SH-SY5Y (cell line): ENCODE results near the gene FNDC8.

Source experiments
- GATA2 ChIP-seq: IDR thresholded peaks from 2 replicates; pipeline ENCODE4 v1.6.1; 2011; ENCODE audit warnings: mild to moderate bottlenecking, low read depth, low read length
- GATA3 ChIP-seq: IDR thresholded peaks from 2 replicates; pipeline ENCODE4 v1.6.1; 2011; ENCODE audit warnings: low read depth, mild to moderate bottlenecking, low read length, moderate library complexity

The FNDC8 gene

DNA sequence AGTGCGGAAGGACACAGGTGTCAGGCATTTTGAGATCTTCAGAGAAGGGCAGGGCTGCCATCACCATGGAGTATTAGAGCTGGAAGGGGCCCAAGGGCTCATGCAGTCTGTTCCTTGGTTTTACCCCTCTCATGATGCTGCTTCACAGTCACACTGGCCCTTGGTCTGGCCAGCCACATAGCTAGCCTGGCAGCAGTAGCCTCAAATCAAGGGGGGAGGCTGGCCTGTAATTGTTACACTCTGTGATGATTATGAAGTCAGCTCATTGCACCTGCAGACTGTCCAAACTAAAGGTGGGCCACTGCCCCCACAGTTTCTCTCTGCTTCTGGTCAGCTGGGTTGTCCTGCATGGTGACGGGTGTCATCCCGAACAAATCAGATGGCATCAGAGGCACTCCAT lies at the start of gene FNDC8:
Gene FNDC8 (plus strand): TSS at position 301 of the 400 bp plus-strand sequence. CDS start 79 bp downstream, at position 380.
- TF ChIP-seq GATA2 (no peak), GATA3 (no peak)

DNA sequence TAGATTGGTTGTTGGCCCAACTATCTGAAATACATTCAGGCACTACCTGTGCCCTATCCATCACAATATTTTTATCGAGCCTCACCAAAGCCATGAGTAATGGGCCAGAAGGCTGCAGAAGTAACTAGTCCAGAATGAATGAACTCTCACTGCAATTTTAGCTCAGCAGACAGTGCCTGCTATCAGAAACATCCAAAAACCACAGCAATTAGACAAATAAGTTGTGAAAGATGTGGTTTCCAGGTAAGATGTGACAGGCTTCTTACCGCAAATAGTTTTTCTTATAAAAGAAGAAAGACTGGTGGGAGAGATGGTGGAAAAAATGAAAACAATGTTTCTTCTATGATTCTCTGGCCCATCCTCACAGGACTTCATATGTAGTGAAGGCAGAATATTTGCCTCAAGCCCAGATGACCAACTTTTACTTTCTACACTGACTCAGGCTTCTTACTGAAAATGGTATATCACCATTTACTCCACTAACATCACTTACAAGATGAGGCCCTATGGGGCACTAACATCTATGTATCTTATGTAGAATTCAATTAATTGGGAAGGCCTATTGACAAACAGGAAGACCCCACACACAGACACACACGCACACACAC lies 48.1 kb upstream of the FNDC8 start:
- TF ChIP-seq GATA3 (no peak), GATA2 (no peak)

DNA sequence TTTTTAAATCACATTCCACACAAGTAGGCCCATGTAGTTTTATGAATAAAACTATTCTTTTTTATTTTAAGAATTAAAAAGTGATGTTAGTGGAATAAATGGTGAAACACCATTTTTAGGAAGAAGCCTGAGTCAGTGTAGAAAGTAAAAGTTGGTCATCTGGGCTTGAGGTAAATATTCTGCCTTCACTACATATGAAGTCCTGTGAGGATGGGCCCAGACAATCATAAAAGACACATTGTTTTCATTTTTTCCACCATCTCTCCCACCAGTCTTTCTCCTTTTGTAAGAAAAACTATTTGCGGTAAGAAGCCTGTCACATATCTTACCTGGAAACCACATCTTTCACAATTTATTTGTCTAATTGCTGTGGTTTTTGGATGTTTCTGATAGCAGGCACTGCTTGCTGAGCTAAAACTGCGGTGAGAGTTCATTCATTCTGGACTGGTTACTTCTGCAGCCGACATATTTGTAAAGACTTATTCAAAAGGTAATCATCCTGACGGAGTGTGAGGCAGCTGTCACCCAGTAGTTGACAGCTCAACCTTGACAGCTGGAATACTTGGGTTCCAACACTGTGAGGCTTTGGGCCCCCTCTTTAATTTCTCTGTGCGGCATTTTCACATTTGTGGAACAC lies 47.3 kb upstream of the FNDC8 start:
- TF ChIP-seq GATA2 (no peak), GATA3 (no peak)

DNA sequence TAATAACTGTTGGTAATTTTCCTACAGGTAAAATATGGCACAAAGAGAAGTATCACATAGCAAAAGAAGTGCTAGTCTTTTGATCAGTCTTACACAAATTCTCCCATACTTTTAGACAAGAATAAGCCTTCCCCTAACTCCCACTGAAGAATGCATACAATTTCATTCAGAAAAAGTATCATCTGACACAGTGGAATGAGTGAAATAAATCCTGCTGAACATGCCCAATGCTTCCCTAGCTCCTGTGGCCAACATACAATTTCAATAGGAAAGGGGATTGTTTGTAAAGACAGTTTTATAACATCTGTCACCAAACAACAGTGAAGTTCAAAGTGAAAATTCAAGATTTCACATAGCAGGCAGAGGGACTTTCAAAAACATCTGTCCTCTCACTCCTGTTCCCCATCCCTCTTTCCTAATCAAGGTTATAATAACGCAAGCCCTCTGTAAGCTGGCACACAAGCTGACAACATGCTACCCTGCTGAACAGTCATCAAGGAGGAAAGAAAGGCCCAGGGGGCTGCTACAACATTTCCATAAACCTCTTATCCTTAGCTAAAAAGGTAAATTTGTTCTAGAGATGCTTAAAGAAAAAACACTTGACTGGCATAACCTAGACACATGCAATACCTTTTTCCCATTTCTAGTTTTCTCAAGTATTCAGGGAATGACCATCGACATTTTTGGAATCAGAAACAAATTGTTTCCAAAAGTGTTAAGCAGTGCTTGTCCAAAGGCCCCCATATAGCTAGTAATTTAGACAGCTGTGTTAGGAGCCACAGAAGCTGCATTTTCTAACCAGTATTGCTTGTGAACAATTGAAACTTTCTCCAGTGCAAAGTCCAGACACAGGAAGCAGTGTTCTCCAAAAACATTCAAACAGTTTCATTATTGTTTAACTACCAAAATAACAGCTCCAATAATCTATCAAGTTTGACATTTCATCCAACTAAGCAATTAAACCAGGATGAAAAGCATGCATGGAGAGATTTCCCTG lies 46.4 kb upstream of the FNDC8 start:
- TF ChIP-seq GATA2 (no peak), GATA3 (no peak)

DNA sequence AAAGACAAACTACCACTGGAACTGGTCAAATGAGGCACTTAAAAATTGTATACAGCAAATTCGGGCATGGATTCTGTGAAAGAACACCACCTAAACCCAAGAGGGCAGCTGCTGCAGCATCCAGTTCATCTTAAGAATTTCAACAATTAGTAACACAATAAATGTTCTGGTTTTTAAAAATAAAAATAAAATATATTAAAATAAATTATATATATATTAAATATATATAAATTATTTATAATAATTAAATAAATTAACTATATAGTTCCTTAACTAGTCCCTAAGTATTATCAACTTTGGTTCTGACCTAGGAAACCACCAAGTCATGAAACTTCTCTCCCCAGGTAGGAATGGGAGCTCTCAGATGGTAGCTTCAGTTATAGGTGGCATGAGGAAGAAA lies 44.5 kb upstream of the FNDC8 start:
- TF ChIP-seq GATA3 (no peak), GATA2 (no peak)

DNA sequence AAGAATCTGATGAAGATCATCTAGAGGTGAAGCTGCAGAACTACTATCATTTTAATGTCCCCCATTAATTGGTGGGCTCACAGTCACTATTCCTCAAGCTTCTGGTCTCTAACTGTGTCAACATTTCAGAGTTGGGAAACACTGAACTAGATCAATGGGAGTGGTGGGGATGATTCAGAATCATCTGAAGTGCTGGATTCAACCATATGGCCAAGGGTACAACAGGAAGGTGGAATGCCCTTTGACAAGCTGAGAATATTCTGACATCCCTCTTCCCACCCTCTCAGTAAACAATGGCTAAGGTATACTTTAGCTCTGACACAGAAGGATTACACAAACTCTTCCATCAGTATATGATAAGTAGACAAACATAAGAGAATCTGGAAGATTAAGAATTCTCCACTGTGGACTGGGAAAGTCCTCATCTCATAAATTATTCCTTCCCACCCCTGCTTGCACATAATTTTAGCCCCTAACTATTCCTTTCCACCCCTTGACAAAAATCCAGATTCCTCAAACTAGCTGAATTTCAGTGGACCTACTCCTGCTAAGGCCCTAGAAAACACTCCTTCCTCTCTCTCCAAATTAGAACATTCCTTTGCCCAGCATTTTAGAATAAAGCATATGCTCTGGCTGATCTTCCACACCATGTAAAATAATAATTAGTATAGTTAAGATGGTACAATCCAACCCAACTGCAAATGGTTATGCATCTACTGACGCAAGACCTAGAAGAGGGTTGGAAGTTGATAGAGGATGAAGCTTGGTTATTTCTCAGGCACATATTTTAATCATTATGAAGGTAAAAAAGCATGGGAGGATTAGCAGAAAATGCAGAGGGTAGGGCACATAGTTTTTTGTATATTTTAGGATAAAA lies 41.6 kb upstream of the FNDC8 start:
- TF ChIP-seq GATA2 (no peak), GATA3 (no peak)

DNA sequence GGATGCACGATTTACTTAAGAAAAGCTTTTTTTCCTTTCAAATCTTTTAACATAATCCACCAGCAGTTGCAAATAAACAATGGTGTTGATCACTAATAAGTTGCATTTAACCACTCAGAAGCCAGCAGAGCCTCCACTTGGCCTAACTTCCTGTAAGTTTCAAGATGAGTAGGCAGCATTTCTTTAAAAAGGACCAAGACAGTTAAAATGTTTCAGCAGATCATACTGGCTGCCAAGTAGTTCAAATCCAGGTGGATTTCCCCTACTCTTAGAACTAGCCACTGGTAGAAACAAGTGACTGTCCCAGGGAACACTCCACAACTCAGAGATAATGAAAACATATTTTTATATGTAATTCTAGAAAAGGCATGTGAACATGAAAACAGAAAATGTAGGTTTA lies 40.9 kb upstream of the FNDC8 start:
- TF ChIP-seq GATA3 (no peak), GATA2 (no peak)

DNA sequence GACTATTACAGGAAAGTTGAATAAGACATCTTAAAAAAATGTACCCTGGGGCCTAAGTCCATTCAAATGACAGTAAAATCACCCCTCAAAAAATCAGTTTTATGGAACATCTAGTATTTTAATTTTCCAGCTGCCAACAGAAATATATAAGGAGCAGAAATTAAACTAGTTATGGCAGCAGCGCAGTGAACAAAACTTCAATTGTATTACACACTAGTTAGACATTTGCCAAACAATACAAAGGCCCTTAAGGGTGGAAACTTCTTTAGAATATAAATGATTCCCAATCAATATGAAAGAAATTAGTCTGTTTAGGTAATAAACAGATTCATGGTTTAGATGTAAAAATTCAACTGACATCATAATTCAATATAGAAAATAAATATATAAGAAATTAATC lies 39.8 kb upstream of the FNDC8 start:
- TF ChIP-seq GATA2 (no peak), GATA3 (no peak)

DNA sequence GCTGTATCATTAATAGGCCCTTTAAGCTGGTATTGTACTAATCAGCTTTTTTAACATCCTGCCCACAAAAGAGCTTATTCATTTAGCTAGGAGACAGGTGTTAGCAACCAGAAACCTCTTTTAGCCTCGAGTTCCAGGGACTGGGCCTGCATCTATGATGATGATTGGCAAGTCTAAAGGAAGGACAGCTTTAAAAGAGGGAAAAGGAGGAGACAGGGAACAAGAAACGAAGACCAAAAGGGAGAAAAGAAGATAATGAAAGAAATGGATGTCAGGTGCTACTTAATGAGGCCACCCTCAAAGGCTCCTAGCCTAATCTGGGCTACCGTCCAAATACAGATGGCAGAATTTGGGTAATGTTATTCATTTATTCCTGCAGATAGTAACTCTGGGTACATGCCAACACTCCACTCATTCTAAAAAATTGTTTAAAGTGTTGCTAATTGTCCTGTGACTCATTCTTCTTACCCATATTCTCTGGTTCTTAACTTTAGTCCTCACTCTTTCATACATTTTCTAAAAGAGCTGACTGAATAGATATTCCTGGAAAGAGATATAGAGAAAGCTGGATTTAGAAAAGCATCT lies 39.2 kb upstream of the FNDC8 start:
- TF ChIP-seq GATA2 = no peak
- TF ChIP-seq GATA3 = no peak

DNA sequence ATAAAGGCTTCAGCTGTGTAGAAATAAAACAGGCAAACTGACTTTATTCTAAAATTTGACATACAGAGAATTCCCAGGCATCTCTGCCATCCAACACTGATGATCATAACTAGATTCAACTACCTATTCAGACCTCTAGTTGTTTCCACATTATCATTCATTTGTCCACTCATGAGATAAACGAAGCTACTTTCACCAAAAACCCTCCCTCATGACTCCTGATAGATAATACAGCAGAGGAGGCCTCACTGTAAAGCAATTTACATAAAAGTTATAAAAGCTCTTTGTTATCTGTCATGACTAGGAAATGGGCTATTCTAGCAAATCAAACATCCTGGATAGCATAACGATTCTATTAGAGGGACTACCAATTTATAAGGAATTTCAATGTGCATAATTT lies 38.3 kb upstream of the FNDC8 start:
- TF ChIP-seq GATA3 (no peak), GATA2 (no peak)

DNA sequence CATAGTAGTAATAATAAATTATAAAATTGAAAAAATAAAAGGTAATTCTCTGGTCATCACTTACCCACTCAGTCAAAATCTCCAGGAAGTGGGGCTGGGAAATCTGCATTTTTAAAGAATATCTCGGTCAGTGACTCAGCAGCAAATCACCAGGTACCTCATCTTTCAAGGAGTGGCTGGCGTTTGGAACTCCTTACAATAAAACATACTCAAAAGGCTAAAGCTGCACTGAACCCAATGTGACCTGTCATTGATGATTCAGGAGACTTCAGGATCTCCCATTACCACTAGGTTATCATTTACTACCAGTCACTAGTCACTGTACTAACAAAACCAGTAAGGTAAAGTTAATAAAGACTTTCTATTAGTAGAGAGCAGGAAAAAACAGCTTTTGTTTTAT lies 36.4 kb upstream of the FNDC8 start:
- TF ChIP-seq GATA2 = no peak
- TF ChIP-seq GATA3 = no peak

DNA sequence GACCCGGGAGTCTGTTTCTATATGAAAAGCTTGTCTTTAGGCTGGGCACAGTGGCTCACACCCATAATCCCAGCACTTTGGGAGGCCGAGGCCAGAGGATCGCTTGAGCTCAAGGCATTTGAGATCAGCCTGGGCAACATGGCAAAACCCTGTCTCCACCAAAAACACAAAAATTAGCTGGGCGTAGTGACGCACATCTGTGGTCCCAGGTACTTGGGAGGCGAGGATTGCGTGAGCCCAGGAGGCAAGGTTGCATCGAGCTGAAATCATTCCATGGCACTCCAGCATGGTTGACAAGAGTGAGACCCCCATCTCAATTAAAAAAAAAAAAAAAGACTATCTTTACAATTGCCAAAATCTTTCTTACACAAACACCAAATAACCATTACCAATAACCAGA lies 35.3 kb upstream of the FNDC8 start:
- TF ChIP-seq GATA3 = no peak
- TF ChIP-seq GATA2 = no peak

DNA sequence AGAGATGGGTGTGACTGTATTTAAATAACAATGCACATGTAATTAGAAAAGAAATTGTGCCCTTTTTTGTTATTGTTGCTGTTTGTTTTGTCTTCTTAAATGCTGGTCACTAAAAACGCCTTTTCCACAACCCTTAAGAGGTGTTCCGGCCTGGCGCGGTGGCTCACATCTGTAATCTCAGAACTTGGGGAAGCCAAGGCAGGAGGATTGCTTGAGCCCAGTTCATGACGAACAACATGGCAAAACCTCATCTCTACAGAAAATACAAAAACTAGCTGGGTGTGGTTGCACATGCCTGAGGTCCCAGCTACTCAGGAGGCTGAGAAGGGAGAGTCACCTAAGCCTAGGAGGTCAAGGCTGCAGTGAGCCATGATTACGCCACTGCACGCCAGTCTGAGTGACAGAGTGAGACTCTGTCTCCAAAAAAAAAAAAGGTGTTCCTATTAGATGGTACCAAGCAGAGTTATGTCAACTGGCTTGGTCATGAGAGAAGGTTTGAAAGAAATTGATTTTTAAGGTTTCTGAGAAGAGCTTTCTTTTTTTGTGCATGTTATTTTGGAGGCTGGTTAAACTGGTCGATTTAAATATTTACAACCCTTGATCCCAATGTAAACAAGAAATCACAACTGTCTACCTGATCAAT lies 34.4 kb upstream of the FNDC8 start:
- TF ChIP-seq GATA2 (no peak), GATA3 (no peak)
